CD4-positive, alpha-beta T cell treated with Interleukin-4 for 1 hour (primary cell): ENCODE data around the gene POLR2J.
A peak's percentile ranks its signal among the peaks of the same experiment; 100 is the strongest.
"Not testable (repeated sequence)": the region's sequence is repeated elsewhere in the genome, so short reads cannot be mapped to it uniquely, and the experiment has no call there.

Experiments
- DNase-seq, 2 donors: peaks; one replicate each; pipeline ENCODE4 v3.0.0-alpha.2; 2020 to 2022

POLR2J gene

GRCh38 chr7:102478314-102479208, at the start of gene POLR2J:
TSS of gene POLR2J (minus strand) at chr7:102478922. CDS start at chr7:102478860, 62 bp downstream.
- peak; percentile 94 to 97 for DNase-seq

GRCh38 chr7:102527822-102528793, 49.4 kb upstream of the POLR2J start:
- DNase-seq, result not testable (repeated sequence)

GRCh38 chr7:102527182-102527581, 48.5 kb upstream of the POLR2J start:
- DNase-seq, result not testable (repeated sequence)

GRCh38 chr7:102524803-102525202, 46.1 kb upstream of the POLR2J start:
- DNase-seq, result not testable (repeated sequence)

DNA sequence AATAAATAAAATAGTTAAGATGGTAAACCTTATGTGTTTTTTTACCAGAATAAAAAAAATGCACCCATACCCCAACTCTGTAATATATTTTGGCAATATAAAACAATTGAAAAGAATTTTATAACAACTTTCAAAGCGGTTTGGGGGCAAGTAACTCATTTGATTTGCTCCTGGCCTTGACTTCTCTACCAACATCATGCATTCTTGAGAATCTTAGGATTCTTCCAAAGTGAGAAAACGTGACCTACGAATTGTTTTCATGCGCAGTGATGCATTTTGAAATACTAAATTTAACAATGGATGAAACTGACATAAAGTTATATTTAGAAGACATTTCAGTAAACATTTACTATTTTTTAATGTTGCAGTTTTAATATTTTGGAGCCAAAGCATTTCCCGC, 42.1 kb upstream of the POLR2J start:
- DNase-seq, result not testable (repeated sequence)

DNA sequence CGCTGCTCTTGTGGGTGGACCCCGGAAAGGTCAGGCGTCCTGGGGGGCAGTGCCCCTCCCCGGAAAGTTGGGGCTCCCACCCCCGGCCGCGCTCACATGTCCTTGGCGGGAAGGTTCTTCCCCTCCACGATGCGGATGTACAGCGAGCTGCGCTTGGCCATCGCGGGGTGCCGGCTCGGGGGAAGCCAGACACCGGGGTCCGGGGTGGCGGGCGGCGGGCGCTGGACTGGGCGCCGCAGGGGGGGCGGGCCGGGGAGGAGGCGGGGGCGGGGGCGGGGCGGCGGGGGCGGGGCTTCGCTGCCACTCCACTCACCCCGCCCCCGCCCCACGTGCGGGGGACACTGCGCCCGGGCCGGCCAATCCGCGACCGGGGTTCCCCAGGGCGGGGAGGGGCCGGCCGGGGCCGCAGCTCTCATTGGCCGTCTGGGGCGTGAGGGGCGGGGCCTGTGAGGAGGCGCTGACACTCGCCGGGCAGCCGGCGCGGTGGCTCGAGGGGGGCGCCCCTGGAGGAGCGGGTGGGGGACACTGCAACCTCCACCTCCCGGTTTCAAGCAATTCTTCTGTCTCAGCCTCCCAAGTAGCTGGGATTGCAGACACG, 38.9 kb upstream of the POLR2J start, which contains the start of gene RASA4B:
RASA4B (minus strand) TSS at position 228 of the 598 bp plus-strand sequence; CDS start at position 161, 67 bp downstream.
- peak in 1 of 2 donors; percentile 33 for DNase-seq

- DNase-seq, result not testable (repeated sequence)
These were observed 38.2 kb upstream of the POLR2J start for GRCh38 chr7:102516951-102517350.

GRCh38 chr7:102515889-102516288, 37.2 kb upstream of the POLR2J start:
- not testable (repeated sequence) for DNase-seq

DNA sequence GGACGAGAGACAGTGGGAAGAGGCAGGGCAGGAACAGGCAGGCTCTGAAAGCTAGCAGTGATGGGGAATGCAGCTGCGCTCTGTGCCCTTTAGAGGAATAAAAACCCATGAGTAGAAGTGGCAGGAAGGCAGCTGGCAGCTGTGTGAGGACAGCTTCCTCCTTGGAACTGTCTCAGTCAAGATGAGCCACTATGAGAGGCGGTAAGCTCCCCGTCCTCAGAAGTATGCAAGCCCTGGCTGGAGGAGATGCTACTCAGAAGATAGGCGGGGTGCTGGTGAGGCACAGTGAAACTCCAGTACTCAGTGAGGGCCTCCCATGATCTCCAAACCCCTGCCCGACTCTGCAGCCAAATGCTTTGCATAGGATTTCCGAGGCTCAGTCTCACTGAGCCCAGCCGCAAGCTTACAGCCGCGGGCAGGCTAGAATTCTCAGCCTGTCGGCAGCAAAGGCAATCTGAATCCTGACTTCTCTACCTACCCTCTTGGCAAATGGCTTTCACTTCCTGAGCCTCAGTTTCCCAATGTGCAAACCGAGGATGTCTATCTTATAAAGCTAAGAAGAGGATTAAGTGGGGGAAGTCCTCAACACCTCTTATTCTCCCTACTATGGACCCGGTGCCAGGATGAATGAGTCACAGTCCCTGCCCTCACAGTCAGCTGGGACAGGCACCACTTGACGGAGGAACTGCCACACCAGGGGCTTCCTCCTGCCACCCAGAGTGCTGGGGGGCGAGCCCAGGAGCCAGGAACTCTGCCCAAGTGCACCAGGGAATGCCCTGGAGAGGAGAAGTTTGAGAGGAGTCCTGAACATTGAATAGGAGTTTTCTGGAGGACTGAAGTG, 36.4 kb upstream of the POLR2J start:
- DNase-seq, result not testable (repeated sequence)

DNA sequence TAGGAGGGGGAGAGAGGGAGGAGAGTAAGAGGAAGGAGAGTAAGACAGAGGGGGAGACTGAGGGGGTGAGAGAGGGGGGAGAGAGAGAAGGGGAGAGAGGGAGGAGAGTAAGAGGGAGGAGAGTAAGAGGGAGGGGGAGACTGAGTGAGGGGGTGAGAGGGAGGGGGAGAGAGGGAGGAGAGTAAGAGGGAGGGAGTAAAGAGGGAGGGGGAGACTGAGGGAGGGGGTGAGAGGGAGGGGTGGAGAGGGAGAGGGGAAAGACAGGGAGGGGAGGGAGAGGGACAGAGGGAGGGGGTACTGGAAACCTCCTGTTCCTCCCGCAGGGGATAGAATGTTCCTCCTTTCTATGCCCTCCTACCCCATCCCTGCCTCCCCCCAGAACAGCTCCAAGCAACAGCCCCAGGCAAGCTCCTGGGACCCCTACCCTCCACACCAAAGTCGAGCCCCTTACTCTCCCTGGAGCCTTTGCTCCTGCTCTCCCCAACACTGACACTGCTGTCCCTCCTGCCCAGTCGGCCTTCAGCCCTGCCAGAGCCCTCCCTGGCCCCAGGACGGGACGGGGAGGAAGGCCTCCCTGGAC, 34.0 kb upstream of the POLR2J start:
- DNase-seq, result peak in 1 of 2 donors; percentile 41

DNA sequence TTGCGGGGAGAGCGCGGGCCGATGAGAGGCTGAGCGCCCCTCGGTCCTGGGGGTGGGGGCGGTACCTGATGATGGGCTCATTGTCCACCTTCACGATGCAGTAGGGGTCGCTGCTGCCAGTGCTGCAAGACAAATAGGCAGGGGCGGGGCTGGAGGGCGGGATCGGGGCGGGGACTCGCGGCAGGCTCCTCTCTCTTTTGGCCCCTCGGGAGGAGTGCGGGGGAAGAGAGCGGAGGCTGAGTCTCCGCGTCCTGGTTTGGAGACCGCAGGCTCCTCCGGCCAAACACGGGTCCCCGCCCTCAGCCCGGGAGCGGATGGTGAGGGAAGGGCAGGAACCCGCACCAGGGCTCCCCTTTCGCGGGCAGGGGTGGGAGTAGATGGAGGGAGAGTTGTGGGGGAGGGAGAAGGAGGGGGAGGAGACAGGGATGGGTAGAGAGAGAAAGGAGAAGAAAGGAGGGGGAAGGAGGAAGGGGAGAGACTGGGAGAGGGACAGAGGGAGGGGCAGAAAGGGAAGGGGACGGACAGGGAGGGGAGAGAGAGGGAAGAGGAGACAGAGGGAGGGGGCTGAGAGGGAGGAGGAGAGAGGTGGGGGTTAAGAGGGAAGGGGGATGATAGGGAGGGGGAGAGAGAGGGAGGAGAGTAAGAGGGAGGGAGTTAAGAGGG, 33.3 kb upstream of the POLR2J start:
- not testable (repeated sequence) for DNase-seq

GRCh38 chr7:102510575-102510974, 31.9 kb upstream of the POLR2J start:
- not testable (repeated sequence) for DNase-seq

DNA sequence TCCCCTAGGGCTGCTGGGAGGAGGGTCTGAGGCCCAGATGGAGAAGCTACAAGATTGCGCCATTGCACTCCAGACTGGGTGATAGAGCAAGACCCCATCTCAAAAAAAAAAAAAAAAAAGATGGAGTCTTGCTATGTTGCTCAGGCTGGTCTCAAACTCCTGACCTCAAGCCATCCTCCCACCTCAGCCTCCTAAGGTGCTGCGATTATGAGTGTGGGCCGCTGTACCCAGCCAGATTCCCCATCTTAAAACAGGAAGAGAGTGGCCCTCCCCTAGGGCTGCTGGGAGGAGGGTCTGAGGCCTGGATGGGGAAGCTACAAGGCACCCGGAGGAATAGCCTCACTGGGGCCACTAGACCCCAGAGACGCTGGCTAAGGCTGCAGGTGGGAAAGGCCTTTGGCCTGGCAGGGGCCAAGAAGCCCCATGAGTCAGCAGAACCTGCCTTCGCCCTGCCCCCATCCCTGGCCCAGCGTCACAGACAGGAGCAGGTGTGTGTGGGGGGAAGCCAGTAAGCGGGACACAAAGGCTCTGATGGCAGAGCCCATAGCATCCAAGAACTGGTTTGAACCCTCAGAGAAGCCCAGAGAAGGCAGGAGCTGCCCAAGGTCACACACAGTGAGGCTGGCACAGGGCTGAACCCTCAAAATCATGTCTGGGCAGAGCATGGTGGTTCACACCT, 28.8 kb upstream of the POLR2J start:
- DNase-seq, result not testable (repeated sequence)

DNA sequence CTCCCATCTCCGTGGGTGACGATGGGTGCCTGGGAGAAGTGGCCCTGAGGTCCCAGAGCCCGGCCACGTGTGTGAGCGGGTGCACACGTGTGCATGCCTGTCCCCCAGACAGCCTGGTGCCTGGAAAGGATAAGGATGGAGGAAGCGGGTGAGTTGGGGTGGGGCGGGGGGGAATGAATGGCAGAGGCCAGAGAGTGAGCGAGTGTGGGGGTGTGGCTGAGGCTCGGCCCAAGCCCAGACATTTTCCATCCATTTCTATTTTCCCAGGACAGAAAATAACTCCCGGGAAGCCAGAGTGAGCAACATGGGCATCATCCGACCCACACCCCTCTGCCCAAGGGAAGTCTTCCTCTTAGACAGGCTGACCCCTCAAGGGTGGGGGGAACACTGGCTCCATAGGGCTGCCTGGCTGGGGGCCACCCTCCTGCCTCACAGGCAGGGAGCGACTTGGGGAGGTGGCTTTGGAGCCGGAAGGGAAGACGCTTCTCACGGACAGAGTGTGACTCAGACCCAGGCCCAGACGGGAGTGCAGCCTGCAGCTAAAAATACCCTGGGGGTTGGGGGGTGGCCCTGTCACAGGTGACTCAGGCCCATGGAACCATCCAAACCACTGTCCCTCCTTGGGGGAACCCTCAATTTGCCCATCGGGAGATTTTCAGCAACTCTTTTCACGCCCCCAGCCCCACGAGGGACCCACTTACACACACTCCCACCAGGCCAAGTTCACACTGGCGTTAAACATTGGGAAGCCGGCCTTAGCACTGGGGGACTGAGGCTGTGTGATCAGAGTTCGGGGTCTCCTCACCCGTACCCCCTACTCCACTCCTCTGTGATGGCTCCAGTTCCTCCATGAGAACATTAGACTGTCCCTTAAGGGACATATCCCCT, 26.8 kb upstream of the POLR2J start:
- not testable (repeated sequence) for DNase-seq

DNA sequence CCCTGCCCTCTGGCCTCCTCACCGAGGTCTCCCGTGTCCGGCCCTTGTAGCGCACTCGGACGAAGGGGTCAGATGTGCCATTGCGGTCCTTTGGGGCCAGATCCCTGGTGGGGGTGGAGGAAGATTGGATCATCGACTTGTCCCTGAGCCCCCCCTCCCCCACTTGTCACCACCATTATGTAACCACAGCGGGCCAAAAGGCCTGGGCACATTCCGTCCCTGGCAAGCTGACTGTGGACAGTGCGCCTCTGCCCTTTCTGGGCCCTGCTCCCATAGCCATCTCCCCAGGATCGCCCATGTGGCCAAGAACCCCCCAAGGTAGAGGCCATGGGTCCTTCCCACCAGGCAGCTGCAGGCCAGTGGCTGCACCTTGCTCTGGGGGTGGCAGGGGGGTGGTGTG, 24.4 kb upstream of the POLR2J start:
- DNase-seq, result not testable (repeated sequence)

- DNase-seq, result not testable (repeated sequence)
These were observed 19.6 kb upstream of the POLR2J start for GRCh38 chr7:102498321-102498720.

GRCh38 chr7:102497308-102497707, 18.6 kb upstream of the POLR2J start:
- not testable (repeated sequence) for DNase-seq

DNA sequence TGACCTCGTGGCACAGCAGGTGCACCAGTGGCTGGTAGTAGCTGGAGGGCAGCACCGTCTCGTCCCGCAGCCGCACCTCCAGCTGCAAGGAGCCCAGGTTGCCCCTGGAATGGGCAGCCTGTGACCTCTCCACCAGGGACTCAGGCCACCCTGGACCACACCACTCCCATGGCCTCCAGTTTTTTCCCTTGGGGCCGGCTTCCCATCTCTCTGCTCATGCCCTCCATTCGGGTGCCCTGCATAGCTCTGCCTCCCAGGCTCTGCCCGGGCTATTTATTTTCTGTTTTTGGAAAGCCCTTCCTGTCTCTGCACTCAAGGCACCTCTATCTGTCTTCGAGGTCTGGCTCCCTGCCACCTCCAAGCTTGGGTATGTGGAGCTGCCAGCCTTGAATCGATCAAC, 18.1 kb upstream of the POLR2J start:
- not testable (repeated sequence) for DNase-seq
